Measurements from ENCODE around the gene HSD17B14. TPM values are rescaled to one million over a fixed set of nuclear protein-coding genes. Genes with fewer than 3 reads are reported as not detected.

HSD17B14 gene
- total and polyA plus RNA-seq, 2 of the 13 experiments (the other 11 are each of a cell fraction or from before 2014, with no cell fraction given), result 0.58 to 1.2 TPM

DNA sequence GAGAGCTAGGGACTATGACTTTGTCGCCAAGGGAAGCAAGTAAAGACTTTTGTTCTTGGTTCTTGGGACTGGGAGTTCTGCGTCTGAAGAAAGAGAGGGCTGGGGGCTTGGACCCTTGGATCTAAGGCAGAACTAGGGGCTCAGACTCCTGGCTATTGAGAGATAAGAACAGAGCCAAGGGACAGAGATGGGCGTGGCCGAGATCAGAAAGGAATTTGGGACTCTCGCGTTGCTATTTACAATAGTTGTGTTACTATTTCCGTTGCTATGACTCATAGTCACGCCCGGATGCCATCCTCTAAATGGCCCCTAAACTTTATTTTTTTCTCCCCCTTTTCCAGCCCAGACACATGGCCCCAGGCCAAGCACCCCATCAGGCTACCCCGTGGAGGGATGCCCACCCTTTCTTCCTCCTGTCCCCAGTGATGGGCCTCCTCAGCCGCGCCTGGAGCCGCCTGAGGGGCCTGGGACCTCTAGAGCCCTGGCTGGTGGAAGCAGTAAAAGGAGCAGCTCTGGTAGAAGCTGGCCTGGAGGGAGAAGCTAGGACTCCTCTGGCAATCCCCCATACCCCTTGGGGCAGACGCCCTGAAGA lies 36.7 kb upstream of the HSD17B14 start (continued):
- TF ChIP-seq ZNF598 (CRISPR knock-in tag; IDR thresholded peaks at IDR 0.05; ENCODE audit: borderline replicate concordance) (no peak), CCAR2 (optimal IDR thresholded peaks at IDR 0.05; ENCODE audit: low read depth, low read length) (no peak), BRD4 (CRISPR knock-in tag; IDR thresholded peaks at IDR 0.05) (no peak), ZNF629 (CRISPR knock-in tag; conservative IDR thresholded peaks at IDR 0.05) (no peak), ZFP36 (IDR thresholded peaks at IDR 0.05; ENCODE audit: borderline replicate concordance, low read depth, low read length, partially characterized antibody) (no peak), PAX8 (CRISPR knock-in tag; IDR thresholded peaks at IDR 0.05; ENCODE audit: borderline replicate concordance) (no peak), WIZ (CRISPR knock-in tag; IDR thresholded peaks at IDR 0.05) (no peak), ZNF547 (CRISPR knock-in tag; IDR thresholded peaks at IDR 0.05) (no peak), SRSF1 (optimal IDR thresholded peaks at IDR 0.05; ENCODE audit: low read depth, low read length) (no peak), ZSCAN12 (CRISPR knock-in tag; IDR thresholded peaks at IDR 0.05) (no peak), ZNF20 (CRISPR knock-in tag; IDR thresholded peaks at IDR 0.05) (no peak), ZBTB21 (CRISPR knock-in tag; IDR thresholded peaks at IDR 0.05) (no peak), ZNF432 (CRISPR knock-in tag; IDR thresholded peaks at IDR 0.05; ENCODE audit: borderline replicate concordance) (no peak), ZNF12 (CRISPR knock-in tag; IDR thresholded peaks at IDR 0.05) (no peak), RBM39 (IDR thresholded peaks at IDR 0.05; ENCODE audit: low read depth, low read length, poor library complexity, severe bottlenecking) (no peak), SNAI1 (CRISPR knock-in tag; IDR thresholded peaks at IDR 0.05; ENCODE audit: borderline replicate concordance) (no peak), MTF2 (CRISPR knock-in tag; IDR thresholded peaks at IDR 0.05; ENCODE audit: borderline replicate concordance) (peak; percentile 34; the same call in 1 of the 2 replicates), FOXP1 (IDR thresholded peaks at IDR 0.05) (no peak), FOXP1 (CRISPR knock-in tag; IDR thresholded peaks at IDR 0.05) (peak; percentile 67), MLX (CRISPR knock-in tag; IDR thresholded peaks at IDR 0.05) (no peak), YY1 (IDR thresholded peaks at IDR 0.05; ENCODE audit: insufficient read depth, insufficient replicate concordance, low read depth, low read length) (no peak), ZSCAN31 (CRISPR knock-in tag; IDR thresholded peaks at IDR 0.05; ENCODE audit: low read depth) (no peak), ZNF776 (CRISPR knock-in tag; IDR thresholded peaks at IDR 0.05) (no peak), BCL6 (CRISPR knock-in tag; IDR thresholded peaks at IDR 0.05) (no peak), ZNF564 (CRISPR knock-in tag; IDR thresholded peaks at IDR 0.05) (no peak), GMEB2 (CRISPR knock-in tag; IDR thresholded peaks at IDR 0.05; ENCODE audit: low read depth) (no peak), ZNF780A (CRISPR knock-in tag; IDR thresholded peaks at IDR 0.05) (no peak), ARID5B (CRISPR knock-in tag; IDR thresholded peaks at IDR 0.05) (peak; percentile 49)

Measured in HepG2 (cell line).